GM18951 (cell line): ENCODE measurements around the gene CTSZ.
"Not testable (repeated sequence)": the region's sequence is repeated elsewhere in the genome, so short reads cannot be mapped to it uniquely, and the experiment has no call there.

ENCODE experiments used
- POLR2A ChIP-seq: IDR thresholded peaks from 4 replicates; pipeline ENCODE4 v1.6.1; 2011; ENCODE audit warnings: mild to moderate bottlenecking; ENCODE audit not compliant: insufficient read length, insufficient read depth; ENCODE audit errors: extremely low read depth
- in situ Hi-C: fragments of 300-500 bp; cut with MboI; formaldehyde crosslinking; loops from one replicate; pipeline ENCODE4 v1.12.0; 2022; ENCODE audit warnings: low sequenced_read_pairs, mixed read lengths, inconsistent platforms; ENCODE audit not compliant: unreplicated experiment

The CTSZ gene

DNA sequence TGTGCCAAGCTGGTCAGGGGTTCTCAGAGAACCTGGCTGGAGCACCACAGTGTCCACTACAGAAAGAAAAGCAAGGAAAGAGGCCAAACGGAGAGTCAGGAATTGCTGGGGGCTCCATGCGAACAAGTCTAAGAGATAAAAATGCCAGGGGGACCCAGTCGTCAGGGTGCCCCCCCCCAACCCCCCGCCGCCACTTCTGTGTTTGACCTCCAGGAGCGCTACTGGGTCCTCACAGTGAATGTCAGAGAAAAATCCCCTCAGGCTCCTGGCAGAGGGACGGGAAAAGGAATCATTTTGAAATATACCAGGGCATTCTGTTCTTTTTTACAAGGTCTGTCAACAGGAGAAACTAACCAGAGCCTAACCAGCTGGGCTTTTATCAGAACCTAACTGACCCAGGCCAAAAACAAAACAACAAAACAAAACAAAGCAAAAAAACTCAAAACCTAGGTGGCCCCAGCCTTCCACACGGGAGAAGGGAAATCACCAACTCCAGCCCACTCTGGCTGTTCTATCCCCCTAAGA lies 43.9 kb downstream of the CTSZ start:
- in situ Hi-C loops: no loop called here
- no peak for TF ChIP-seq POLR2A

DNA sequence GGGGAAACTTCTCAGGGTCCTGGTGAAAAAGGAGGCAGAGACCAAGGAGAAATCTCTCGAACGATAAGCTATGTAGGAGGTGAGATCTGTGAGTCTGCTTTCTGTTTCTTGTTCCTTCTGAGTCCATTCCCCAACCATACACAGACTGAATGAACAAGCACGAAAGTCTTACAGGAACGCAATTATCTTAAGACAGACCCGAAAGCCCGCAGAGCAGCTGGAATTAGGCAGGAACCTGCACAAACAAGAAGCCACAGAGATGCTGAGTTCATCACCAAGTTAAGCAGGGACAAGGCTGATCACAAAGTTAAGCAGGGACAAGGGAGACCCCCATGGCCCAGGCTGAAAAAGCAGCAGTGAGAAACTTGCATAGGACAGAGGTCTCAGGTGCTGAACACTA lies 47.4 kb downstream of the CTSZ start:
- TF ChIP-seq POLR2A: no peak
- in situ Hi-C loops: no loop called here

DNA sequence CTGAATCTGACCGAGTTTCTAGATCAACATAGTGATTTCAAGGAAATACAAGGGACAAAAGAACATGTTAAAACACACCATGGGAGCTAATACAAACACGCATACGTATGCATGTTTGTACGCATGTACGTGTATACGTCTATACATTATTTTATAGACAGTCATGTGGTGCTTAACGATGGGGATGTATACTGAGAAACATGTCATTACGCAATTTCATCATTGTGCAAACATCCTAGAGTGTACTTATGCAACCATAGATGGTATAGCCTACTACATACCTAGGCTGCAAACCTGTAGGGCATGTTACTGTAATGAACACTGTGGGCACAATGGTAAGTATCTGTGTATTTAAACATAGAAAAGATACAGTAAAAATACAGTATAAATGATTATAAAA lies 51.0 kb downstream of the CTSZ start:
- in situ Hi-C loops: no loop called here

GRCh38 chr20:58953050-58953449 lies 54.0 kb downstream of the CTSZ start:
- in situ Hi-C loops: no loop called here
- TF ChIP-seq POLR2A: no peak

More for the DNA sequence above, 51.0 kb downstream of the CTSZ start:
- no peak for TF ChIP-seq POLR2A

DNA sequence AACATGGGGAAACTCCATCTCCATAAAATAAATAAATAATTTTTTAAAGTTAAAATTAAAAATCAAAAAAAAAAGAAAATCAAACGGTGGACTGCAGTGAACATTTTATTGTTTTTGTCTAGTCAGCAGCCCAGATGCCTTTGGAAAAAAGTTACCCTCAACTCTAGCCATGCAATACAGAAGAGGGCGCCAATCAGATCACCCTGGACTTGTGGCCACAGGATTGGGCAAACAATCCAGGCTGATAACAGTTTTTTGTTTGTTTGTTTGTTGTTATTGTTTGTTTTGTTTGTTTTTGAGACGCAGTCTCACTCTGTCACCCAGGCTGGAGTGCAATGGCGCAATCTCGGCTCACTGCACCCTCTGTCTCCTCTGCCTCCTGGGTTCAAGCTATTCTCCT lies 56.5 kb downstream of the CTSZ start:
- in situ Hi-C loops: no loop called here
- TF ChIP-seq POLR2A: no peak

DNA sequence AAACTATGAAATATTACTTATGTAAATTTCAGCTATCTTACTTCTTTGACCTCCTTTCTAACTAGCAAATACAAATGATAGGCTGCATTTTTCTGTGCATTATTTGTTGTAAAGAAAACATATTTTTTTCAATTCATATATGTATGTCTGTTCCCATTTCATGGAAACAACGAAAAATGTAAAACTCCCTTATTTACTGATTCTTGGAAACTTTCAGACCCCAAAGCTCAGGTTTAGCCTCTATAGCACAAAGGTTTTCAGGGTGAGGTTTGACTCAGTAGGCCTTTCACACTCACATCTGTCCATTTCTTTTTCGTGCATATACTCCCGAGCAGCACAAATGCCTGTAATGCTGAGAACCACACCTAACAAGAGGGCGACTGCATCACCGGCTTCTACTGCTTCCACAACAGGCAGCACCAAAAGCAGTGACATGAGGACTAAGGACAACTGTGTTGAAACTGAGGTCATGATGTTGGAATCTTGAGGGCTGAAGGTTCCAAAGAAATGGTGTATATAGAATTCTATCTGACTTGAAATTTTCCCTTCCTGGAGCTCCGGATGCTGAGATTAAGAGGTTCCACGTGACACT lies 59.2 kb downstream of the CTSZ start:
- in situ Hi-C loops: not testable (repeated sequence)

DNA sequence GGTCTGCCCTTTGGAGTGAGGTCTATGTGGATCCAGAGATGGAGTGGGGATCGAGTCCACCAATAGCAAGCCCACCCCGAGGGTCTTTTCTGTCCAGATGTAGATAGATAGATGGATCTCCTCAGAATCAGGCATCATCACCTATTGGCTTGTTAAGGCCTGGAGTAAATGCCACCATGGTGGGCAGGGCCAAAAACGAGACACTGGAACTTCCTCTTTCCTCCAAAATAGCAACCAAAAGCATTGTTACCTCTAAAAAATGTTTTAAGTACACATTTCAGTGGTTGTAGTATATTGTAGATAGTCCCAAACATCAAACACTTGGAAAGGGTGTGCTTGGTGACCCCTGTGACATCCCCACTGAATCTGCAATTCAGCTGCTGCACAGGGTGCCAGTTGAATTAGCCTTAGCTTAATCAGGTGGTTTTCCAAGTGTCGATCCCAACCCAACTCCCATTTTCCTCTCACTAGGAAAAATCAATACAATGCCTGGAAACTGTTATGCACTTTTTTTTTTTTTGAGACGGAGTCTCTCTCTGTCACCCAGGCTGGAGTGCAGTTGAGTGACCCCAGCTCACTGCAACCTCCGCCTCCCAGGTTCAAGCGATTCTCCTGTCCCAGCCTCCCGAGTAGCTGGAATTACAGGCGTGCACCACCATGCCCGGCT lies 61.0 kb downstream of the CTSZ start:
- in situ Hi-C loops: no loop called here
- no peak for TF ChIP-seq POLR2A
